ENCODE results near the gene IGFLR1. TPM values are rescaled to one million over a fixed set of nuclear protein-coding genes. Genes with fewer than 3 reads are reported as not detected.

Gene IGFLR1
- total RNA-seq, 1 donor from 2014 or later, result 2.9 TPM

- DNase-seq, result peak; percentile 99
- intact Hi-C loops (cut with DNase I), result loop anchor here (5.0 kb wide), 1 partner anchor 174 kb away; no protein-coding TSS in a partner anchor
- peak; percentile 76 for ATAC-seq (ENCODE audit: poor library complexity)
Measured at GRCh38 chr19:35757749-35758608, 15.7 kb upstream of the IGFLR1 start, which contains the start of gene PROSER3. PROSER3 (plus strand) TSS chr19:35758176; CDS start chr19:35758216, 40 bp downstream.

- DNase-seq (peak; percentile 94), ATAC-seq (ENCODE audit: poor library complexity) (peak; percentile 52)
- intact Hi-C loops (cut with DNase I), result loop anchor here (5.0 kb wide), 1 partner anchor 175 kb away; no protein-coding TSS in a partner anchor
Measured at GRCh38 chr19:35757231-35757748, 15.0 kb upstream of the IGFLR1 start.

- intact Hi-C loops (cut with DNase I), result loop anchor here (5.0 kb wide), 1 partner anchor 176 kb away; no protein-coding TSS in a partner anchor
- peak; percentile 88 for DNase-seq
- ATAC-seq (ENCODE audit: poor library complexity), result peak; percentile 47
Measured at GRCh38 chr19:35756377-35757230, 14.4 kb upstream of the IGFLR1 start, which contains the start of gene HSPB6. HSPB6 (minus strand) TSS chr19:35757029; CDS start chr19:35757008, 21 bp downstream.

GRCh38 chr19:35755550-35756376 is 13.5 kb upstream of the IGFLR1 start:
- intact Hi-C loops (cut with DNase I), result loop anchor here (5.0 kb wide), 1 partner anchor 177 kb away; no protein-coding TSS in a partner anchor
- ATAC-seq (ENCODE audit: poor library complexity), result peak; percentile 60
- DNase-seq, result peak; percentile 94

GRCh38 chr19:35755131-35755549 is 12.9 kb upstream of the IGFLR1 start:
- ATAC-seq (ENCODE audit: poor library complexity) (no peak), DNase-seq (no peak)
- intact Hi-C loops (cut with DNase I), result loop anchor here (5.0 kb wide), 1 partner anchor 177 kb away; no protein-coding TSS in a partner anchor

GRCh38 chr19:35754370-35755130 is 12.3 kb upstream of the IGFLR1 start:
- no peak for ATAC-seq (ENCODE audit: poor library complexity)
- peak; percentile 46 for DNase-seq
- intact Hi-C loops (cut with DNase I), result loop anchor here (5.0 kb wide), 1 partner anchor 178 kb away; no protein-coding TSS in a partner anchor

GRCh38 chr19:35753634-35754369 is 11.6 kb upstream of the IGFLR1 start:
- ATAC-seq (ENCODE audit: poor library complexity) (no peak), DNase-seq (peak; percentile 51)
- intact Hi-C loops (cut with DNase I), result no loop called here

GRCh38 chr19:35752746-35753350 is 10.6 kb upstream of the IGFLR1 start:
- ATAC-seq (ENCODE audit: poor library complexity), result no peak
- peak; percentile 48 for DNase-seq
- intact Hi-C loops (cut with DNase I), result no loop called here

- intact Hi-C loops (cut with DNase I), result no loop called here
- DNase-seq (peak; percentile 47), ATAC-seq (ENCODE audit: poor library complexity) (no peak)
Measured at GRCh38 chr19:35751839-35752745, 9.8 kb upstream of the IGFLR1 start.

- intact Hi-C loops (cut with DNase I), result no loop called here
- DNase-seq, result no peak
- ATAC-seq (ENCODE audit: poor library complexity), result no peak
Measured at GRCh38 chr19:35750167-35750566, 7.9 kb upstream of the IGFLR1 start.

GRCh38 chr19:35748106-35749020 is 6.1 kb upstream of the IGFLR1 start, which contains the start of gene LIN37:
LIN37 (plus strand) TSS chr19:35748576; CDS start chr19:35748725, 149 bp downstream.
- intact Hi-C loops (cut with DNase I), result no loop called here
- ATAC-seq (ENCODE audit: poor library complexity) (peak; percentile 86), DNase-seq (peak; percentile 99)

GRCh38 chr19:35746531-35746930 is 4.3 kb upstream of the IGFLR1 start:
- ATAC-seq (ENCODE audit: poor library complexity) (no peak), DNase-seq (peak; percentile 41)
- intact Hi-C loops (cut with DNase I), result no loop called here

- intact Hi-C loops (cut with DNase I), result no loop called here
- no peak for ATAC-seq (ENCODE audit: poor library complexity)
- no peak for DNase-seq
Measured at GRCh38 chr19:35746087-35746462, 3.8 kb upstream of the IGFLR1 start.

Data from Right ventricle myocardium superior (tissue), 1 donor.